ENCODE results near the gene ARID1B.

ARID1B gene

GRCh38 chr6:156873654-156874380 is 96.6 kb downstream of the ARID1B start:
- TF ChIP-seq CTCF (IDR thresholded peaks at IDR 0.05; ENCODE audit: borderline replicate concordance, control extremely low read depth, extremely low read depth, insufficient read depth, missing control alignments), result no peak
- in situ Hi-C loops (cut with MboI; ENCODE audit: low sequenced_read_pairs, unreplicated experiment), result no loop called here
- no peak for DNase-seq (ENCODE audit: low spot score)

GRCh38 chr6:156875062-156875461 is 97.9 kb downstream of the ARID1B start:
- no peak for DNase-seq (ENCODE audit: low spot score)
- TF ChIP-seq CTCF (IDR thresholded peaks at IDR 0.05; ENCODE audit: borderline replicate concordance, control extremely low read depth, extremely low read depth, insufficient read depth, missing control alignments), result no peak
- in situ Hi-C loops (cut with MboI; ENCODE audit: low sequenced_read_pairs, unreplicated experiment), result no loop called here

- no peak for DNase-seq (ENCODE audit: low spot score)
- TF ChIP-seq CTCF (IDR thresholded peaks at IDR 0.05; ENCODE audit: borderline replicate concordance, control extremely low read depth, extremely low read depth, insufficient read depth, missing control alignments), result peak; percentile 28
- in situ Hi-C loops (cut with MboI; ENCODE audit: low sequenced_read_pairs, unreplicated experiment), result no loop called here
Observed at GRCh38 chr6:156876302-156876701, 99.1 kb downstream of the ARID1B start.

- TF ChIP-seq CTCF (IDR thresholded peaks at IDR 0.05; ENCODE audit: borderline replicate concordance, control extremely low read depth, extremely low read depth, insufficient read depth, missing control alignments), result no peak
- DNase-seq (ENCODE audit: low spot score), result no peak
- in situ Hi-C loops (cut with MboI; ENCODE audit: low sequenced_read_pairs, unreplicated experiment), result no loop called here
Observed at GRCh38 chr6:156877126-156877863, 100.1 kb downstream of the ARID1B start.

GRCh38 chr6:156878681-156879080 is 101.5 kb downstream of the ARID1B start:
- TF ChIP-seq CTCF (IDR thresholded peaks at IDR 0.05; ENCODE audit: borderline replicate concordance, control extremely low read depth, extremely low read depth, insufficient read depth, missing control alignments), result no peak
- DNase-seq (ENCODE audit: low spot score), result no peak
- in situ Hi-C loops (cut with MboI; ENCODE audit: low sequenced_read_pairs, unreplicated experiment), result no loop called here

GRCh38 chr6:156879186-156879585 is 102.0 kb downstream of the ARID1B start:
- in situ Hi-C loops (cut with MboI; ENCODE audit: low sequenced_read_pairs, unreplicated experiment), result no loop called here
- DNase-seq (ENCODE audit: low spot score), result no peak
- no peak for TF ChIP-seq CTCF (IDR thresholded peaks at IDR 0.05; ENCODE audit: borderline replicate concordance, control extremely low read depth, extremely low read depth, insufficient read depth, missing control alignments)
